ENCODE data around the gene CREM.

The CREM gene

DNA sequence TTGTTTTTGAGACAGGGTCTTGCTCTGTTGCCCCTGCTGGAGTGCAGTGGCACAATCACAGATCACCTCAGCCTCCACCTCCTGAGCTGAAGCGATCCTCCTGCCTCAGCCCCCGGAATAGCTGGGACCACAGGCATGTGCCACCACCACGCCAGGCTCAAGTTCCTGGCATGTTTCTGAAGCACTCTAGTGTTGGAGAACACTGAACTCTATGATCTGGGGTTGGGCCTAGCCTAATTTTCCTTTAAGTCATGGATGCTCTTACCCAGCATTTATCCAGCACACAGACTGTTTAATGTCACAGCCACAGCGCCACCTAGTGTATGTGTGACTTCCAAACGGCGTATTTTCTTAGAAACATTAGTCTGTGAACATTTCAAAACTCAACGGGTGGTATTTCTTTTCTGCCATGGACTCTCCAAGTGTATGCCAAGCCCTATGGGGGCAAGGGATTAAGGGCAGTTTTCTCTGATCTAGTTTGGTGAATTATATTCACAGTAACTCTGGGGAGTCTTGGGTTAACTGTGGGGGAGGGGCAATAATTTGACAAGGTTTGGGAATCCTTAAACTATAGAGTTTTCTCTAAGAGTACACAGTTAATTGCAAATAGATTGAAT lies 91.8 kb downstream of the CREM start:
- DNase-seq (ENCODE audit: extremely low read depth, low read depth) = peak; percentile 62

DNA sequence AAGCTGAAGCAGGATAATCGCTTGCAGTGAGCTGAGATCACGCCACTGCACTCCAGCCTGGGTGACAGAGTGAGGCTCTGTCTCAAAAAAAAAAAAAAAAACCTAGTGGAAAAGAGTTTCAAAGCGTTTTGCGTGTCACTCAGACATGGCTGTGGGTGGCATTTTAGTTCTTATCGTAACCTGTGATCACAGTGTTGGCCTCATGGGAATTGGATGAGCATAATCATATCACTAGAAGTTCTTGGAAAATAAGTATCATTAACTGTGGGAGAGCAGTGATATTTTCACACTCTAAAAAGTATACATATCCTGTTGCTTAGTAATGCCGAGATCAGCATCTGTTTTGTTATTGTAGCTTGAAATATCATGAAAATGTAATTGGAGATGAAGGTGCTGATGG lies 92.6 kb downstream of the CREM start:
- TF ChIP-seq, protein P1, sequence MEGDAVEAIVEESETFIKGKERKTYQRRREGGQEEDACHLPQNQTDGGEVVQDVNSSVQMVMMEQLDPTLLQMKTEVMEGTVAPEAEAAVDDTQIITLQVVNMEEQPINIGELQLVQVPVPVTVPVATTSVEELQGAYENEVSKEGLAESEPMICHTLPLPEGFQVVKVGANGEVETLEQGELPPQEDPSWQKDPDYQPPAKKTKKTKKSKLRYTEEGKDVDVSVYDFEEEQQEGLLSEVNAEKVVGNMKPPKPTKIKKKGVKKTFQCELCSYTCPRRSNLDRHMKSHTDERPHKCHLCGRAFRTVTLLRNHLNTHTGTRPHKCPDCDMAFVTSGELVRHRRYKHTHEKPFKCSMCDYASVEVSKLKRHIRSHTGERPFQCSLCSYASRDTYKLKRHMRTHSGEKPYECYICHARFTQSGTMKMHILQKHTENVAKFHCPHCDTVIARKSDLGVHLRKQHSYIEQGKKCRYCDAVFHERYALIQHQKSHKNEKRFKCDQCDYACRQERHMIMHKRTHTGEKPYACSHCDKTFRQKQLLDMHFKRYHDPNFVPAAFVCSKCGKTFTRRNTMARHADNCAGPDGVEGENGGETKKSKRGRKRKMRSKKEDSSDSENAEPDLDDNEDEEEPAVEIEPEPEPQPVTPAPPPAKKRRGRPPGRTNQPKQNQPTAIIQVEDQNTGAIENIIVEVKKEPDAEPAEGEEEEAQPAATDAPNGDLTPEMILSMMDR (IDR thresholded peaks at IDR 0.05; ENCODE audit: low read depth, low read length) = no peak
- no peak for DNase-seq (ENCODE audit: extremely low read depth, low read depth)

More for the DNA sequence above, 91.8 kb downstream of the CREM start:
- TF ChIP-seq, protein P1 (IDR thresholded peaks at IDR 0.05; ENCODE audit: low read depth, low read length) = peak; percentile 75

DNA sequence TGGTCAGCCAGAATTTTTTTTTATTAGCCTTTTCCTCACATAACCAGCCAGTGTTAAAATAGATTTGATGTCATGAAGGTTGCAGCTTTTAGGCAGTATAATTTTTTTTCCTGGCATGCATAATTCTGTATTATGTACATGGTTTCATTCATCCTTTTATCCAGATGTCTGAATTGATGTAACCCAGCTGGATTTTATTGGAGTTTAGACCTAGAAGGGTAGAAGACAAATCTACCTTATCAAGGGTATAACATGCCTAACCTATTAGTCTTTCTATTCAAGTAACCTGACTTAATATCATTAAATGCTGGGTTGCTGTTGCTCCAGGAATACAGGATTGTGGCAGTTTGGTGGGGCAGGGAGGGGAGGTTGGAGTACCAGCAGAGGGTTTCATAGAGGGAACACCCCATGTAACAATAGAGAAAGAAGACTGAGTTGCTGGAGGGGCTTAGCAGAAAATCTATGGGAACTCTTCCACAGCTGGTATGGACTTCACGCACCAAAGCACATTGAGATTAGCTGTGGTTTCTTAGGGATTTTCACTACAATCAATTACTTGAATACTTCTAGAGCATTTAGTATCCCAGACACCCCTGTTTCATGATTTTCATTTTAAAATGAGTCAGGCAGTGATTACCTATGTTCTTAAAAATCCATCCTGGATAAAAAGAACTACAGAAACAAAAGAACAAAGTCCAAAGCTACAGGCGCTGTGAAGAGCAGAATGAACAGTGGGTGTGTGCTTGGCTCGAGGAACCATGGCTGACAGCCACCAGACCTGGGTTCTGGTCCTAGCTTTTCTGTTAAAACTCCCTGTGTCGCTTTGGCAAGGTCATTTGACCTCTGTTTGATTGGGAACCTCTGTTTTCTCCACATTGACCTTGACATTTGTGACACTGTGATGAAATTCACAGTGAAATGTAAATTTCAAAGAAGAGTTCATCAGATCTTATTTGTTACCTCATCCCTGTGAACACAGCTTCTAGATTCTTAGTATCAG lies 93.5 kb downstream of the CREM start:
- TF ChIP-seq, protein P1 (IDR thresholded peaks at IDR 0.05; ENCODE audit: low read depth, low read length) = no peak

DNA sequence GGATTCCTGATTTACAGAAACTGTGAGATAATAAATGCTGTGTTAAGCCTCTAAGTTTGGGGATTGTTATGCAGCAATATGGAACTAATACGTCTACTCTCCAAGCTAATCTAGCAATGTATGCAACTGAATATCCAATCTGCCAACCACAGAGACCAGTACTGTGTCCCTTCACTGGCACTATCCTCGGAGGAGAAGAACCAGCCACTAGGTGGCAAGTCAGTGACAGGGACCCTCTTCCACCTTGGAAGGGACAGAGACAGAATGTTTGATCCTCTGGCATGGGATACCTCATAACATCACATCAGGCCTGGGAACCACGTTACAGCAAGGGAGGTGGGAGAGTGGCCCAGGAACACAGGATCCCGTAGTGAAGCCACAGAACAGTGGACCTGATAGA lies 96.4 kb downstream of the CREM start:
- TF ChIP-seq, protein P1 (IDR thresholded peaks at IDR 0.05; ENCODE audit: low read depth, low read length) = no peak
- no peak for DNase-seq (ENCODE audit: extremely low read depth, low read depth)

More for the DNA sequence above, 93.5 kb downstream of the CREM start:
- DNase-seq (ENCODE audit: extremely low read depth, low read depth) = no peak

DNA sequence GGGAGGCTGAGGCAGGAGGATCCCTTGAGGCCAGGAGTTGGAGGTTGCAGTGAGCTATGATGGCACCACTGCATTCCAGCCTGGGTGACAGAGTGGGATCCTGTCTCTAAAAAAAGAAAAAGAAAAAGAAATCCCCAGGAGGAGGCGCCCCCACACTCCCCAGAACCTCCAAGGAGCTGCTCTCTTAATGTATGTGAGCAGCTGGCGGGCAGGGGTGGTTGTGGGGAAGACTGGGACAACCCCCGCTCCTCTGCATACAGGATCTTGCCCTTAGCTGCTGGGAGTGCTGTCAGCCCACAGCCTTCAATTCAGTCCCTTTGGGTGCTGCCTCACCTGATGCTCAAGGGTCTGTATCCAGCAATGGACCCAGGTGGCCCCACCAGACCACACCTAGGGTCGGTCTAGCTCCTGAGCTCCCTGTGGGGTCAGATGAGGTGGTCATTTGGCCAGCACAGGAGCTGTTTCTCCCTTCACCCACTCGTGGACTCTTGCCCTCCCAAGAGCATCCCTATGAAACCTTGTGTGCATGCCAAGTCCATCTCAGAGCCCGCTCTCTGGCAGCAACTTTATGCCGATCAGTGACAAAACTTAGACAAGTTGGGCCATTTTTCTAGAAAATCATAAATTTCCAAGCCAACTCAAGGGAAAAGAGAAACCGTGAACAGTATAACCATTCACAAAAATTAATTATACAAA lies 97.5 kb downstream of the CREM start:
- no peak for DNase-seq (ENCODE audit: extremely low read depth, low read depth)
- TF ChIP-seq, protein P1 (IDR thresholded peaks at IDR 0.05; ENCODE audit: low read depth, low read length) = no peak

DNA sequence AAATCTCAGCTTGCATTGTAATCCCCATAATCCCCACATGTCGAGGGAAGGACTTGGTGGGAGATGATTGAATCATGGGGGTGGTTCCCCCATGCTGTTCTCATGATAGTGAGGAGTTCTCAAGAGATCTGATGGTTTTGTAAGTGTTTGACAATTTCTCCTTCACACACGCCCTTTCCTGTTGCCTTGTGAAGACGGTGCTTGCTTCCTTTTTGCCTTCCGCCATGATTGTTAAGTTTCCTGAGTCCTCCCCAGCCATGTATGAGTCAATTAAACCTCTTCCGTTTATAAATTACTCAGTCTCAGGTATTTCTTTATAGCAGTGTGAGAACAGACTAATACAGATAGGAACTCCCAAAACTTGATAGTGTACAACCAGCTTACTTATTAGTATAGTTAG lies 98.6 kb downstream of the CREM start:
- TF ChIP-seq, protein P1 (IDR thresholded peaks at IDR 0.05; ENCODE audit: low read depth, low read length) = no peak
- no peak for DNase-seq (ENCODE audit: extremely low read depth, low read depth)

Measured in AG09319 (cell line).